HCT116 (cell line): ENCODE results near the gene FXYD2. TPM values are rescaled to one million over a fixed set of nuclear protein-coding genes. Genes with fewer than 3 reads are reported as not detected.

Experiments
- ATAC-seq: fragments of 200-7000 bp; cut with Tn5 transposase; 2 replicates; pipeline ENCODE4 v1.9.1; 2020; ENCODE audit warnings: mild to moderate bottlenecking, moderate library complexity
- BruUV-seq: library from RNA; stranded (reverse); fragments of 400-500 nt; replicated peaks from 2 replicates; lab custom pipeline; 2021; lab: Mats Ljungman, UMichigan
- CTCF ChIA-PET: fragments of 300-600 bp; sonication (Branson Sonifier 250); formaldehyde crosslinking; loops from one replicate; lab custom pipeline; 2021; ENCODE audit warnings: antibody characterized with exemption; lab: Charles Lee
- POLR2A ChIA-PET: fragments of 300-600, 350-600 bp; sonication (Branson Sonifier 250); formaldehyde crosslinking; loops from one replicate; lab custom pipeline; 2021; ENCODE audit warnings: antibody characterized with exemption; lab: Charles Lee
- RAD21 ChIA-PET, 2 experiments: fragments of 300-600 bp; sonication (Branson Sonifier 250); formaldehyde crosslinking; loops; one replicate each; lab custom pipeline; 2023; ENCODE audit warnings: low total read pairs in 2 of 2; ENCODE audit not compliant: uncharacterized antibody in 2 of 2, unreplicated experiment in 2 of 2, low non-redundant PET in 1 of 2; lab: Charles Lee
- DNase-seq: peaks from one replicate; pipeline ENCODE4 v3.0.0-alpha.2; 2010; ENCODE audit warnings: low read depth, low spot score
- H2AFZ ChIP-seq: fragments of 200-600 bp; shearing (Covaris generic), sonication (generic); 2 replicates; pipeline ENCODE4 v1.6.1; 2017; ENCODE audit warnings: low read depth, mixed run types, mixed read lengths, antibody characterized with exemption, low read length; ENCODE audit not compliant: poor library complexity, severe bottlenecking
- H3K27ac ChIP-seq: 2 replicates; pipeline ENCODE4 v1.5.1; 2012; ENCODE audit warnings: low read depth, low read length
- H3K27me3 ChIP-seq: fragments of 200-600 bp; sonication (generic); 2 replicates; pipeline ENCODE4 v1.6.1; 2016; ENCODE audit warnings: mixed run types, low read length, mixed read lengths; ENCODE audit not compliant: insufficient read depth
- H3K36me3 ChIP-seq, 2 experiments: fragments of 200-500 bp in 1 of 2; fragments of 200-600 bp in 1 of 2; sonication (Bioruptor generic) in 1 of 2; sonication (generic) in 1 of 2; 2 replicates each; pipeline versions ENCODE4 v1.5.1 to v1.6.1; 2014 to 2016; ENCODE audit warnings: low read length in 2 of 2, inconsistent platforms in 1 of 2, mixed read lengths in 1 of 2, mixed run types in 1 of 2; ENCODE audit not compliant: insufficient read depth in 2 of 2, control insufficient read depth in 1 of 2
- H3K4me1 ChIP-seq, 2 experiments: fragments of 200-600 bp in 1 of 2; sonication (generic) in 1 of 2; 2 replicates each; pipeline versions ENCODE4 v1.5.1 to v1.6.1; 2012 to 2017; ENCODE audit warnings: low read length in 2 of 2, inconsistent platforms in 1 of 2, mild to moderate bottlenecking in 1 of 2, mixed read lengths in 1 of 2, mixed run types in 1 of 2, moderate library complexity in 1 of 2; ENCODE audit not compliant: insufficient read depth in 2 of 2, control insufficient read depth in 1 of 2
- H3K4me2 ChIP-seq: fragments of 200-600 bp; sonication (generic); 2 replicates; pipeline ENCODE4 v1.6.1; 2017; ENCODE audit warnings: mixed run types, low read length, mixed read lengths
- H3K4me3 ChIP-seq, 2 experiments: fragments of 200-600 bp in 1 of 2; sonication (generic) in 1 of 2; replicated peaks in 1 of 2; 2 replicates each; pipeline ENCODE4 v1.5.1; 2011 to 2016; ENCODE audit warnings: low read length in 2 of 2, control low read depth in 1 of 2, low read depth in 1 of 2, mild to moderate bottlenecking in 1 of 2, mixed read lengths in 1 of 2, mixed run types in 1 of 2
- H3K79me2 ChIP-seq: fragments of 200-600 bp; sonication (generic); 2 replicates; pipeline ENCODE4 v1.6.1; 2017; ENCODE audit warnings: mild to moderate bottlenecking, mixed run types, low read length, moderate library complexity, mixed read lengths; ENCODE audit not compliant: insufficient read depth
- H3K9ac ChIP-seq: fragments of 200-600 bp; sonication (generic); 2 replicates; pipeline ENCODE4 v1.6.1; 2016; ENCODE audit warnings: low read length, mixed read lengths
- H3K9me2 ChIP-seq: fragments of 200-600 bp; sonication (generic), shearing (Covaris generic); 2 replicates; pipeline ENCODE4 v1.6.1; 2017; ENCODE audit warnings: mixed run types, mild to moderate bottlenecking, moderate library complexity; ENCODE audit not compliant: insufficient read depth
- H3K9me3 ChIP-seq, 2 experiments: fragments of 200-500 bp in 1 of 2; fragments of 200-600 bp in 1 of 2; sonication (Bioruptor generic) in 1 of 2; sonication (generic) in 1 of 2; 2 replicates each; pipeline ENCODE4 v1.6.1; 2014 to 2017; ENCODE audit warnings: low read length in 2 of 2, mixed read lengths in 2 of 2, inconsistent platforms in 1 of 2, low read depth in 1 of 2, mild to moderate bottlenecking in 1 of 2, mixed run types in 1 of 2, moderate library complexity in 1 of 2; ENCODE audit not compliant: control insufficient read depth in 1 of 2, insufficient read depth in 1 of 2
- H4K20me1 ChIP-seq: fragments of 200-600 bp; sonication (generic), shearing (Covaris generic); 2 replicates; pipeline ENCODE4 v1.6.1; 2017; ENCODE audit warnings: mixed run types, mild to moderate bottlenecking, moderate library complexity; ENCODE audit not compliant: insufficient read depth
- CBX3 ChIP-seq: IDR thresholded peaks from 2 replicates; pipeline ENCODE4 v1.6.1; 2012; ENCODE audit warnings: low read depth
- CEBPB ChIP-seq: IDR thresholded peaks from 2 replicates; pipeline ENCODE4 v1.6.1; 2012; ENCODE audit warnings: low read depth
- EZH2 ChIP-seq: fragments of 200-600 bp; sonication (generic); IDR thresholded peaks from 2 replicates; pipeline ENCODE4 v1.6.1; 2017; ENCODE audit warnings: antibody characterized with exemption, mixed run types
- EZH2phosphoT487 ChIP-seq: fragments of 200-600 bp; IDR thresholded peaks from 2 replicates; pipeline ENCODE4 v1.6.1; 2018; ENCODE audit warnings: antibody characterized with exemption, borderline replicate concordance
- FOSL1 ChIP-seq: IDR thresholded peaks from 2 replicates; pipeline ENCODE4 v1.6.1; 2012; ENCODE audit warnings: low read depth
- MAX ChIP-seq: IDR thresholded peaks from 2 replicates; pipeline ENCODE4 v1.6.1; 2012
- REST ChIP-seq: IDR thresholded peaks from 2 replicates; pipeline ENCODE4 v1.6.1; 2012; ENCODE audit warnings: low read depth
- SIN3A ChIP-seq: IDR thresholded peaks from 2 replicates; pipeline ENCODE4 v1.6.1; 2012; ENCODE audit warnings: low read depth
- SP1 ChIP-seq: IDR thresholded peaks from 2 replicates; pipeline ENCODE4 v1.6.1; 2012; ENCODE audit warnings: low read depth
- SRF ChIP-seq: IDR thresholded peaks from 2 replicates; pipeline ENCODE4 v1.6.1; 2012; ENCODE audit warnings: low read depth
- YY1 ChIP-seq: IDR thresholded peaks from 2 replicates; pipeline ENCODE4 v1.6.1; 2011; ENCODE audit warnings: low read length, low read depth, moderate library complexity, mild to moderate bottlenecking; ENCODE audit not compliant: insufficient replicate concordance; ENCODE audit errors: extremely low read depth
- ZFX ChIP-seq: fragments of 450-650 bp; IDR thresholded peaks from 2 replicates; pipeline ENCODE4 v1.6.1; 2017
- intact Hi-C: fragments of 100-400 bp; cut with micrococcal nuclease; formaldehyde crosslinking; loops from 2 replicates; pipeline ENCODE4 v1.10.0; 2022
- total RNA-seq: library from RNA; stranded (reverse); gene quantifications from one replicate; pipeline ENCODE4 v1.2.1, GENCODE V29; 2021; ENCODE audit not compliant: unreplicated experiment

The FXYD2 gene
- total RNA-seq, 1 experiment from 2014 or later = 0.52 TPM

GRCh38 chr11:117835576-117835975 lies 11.0 kb upstream of the FXYD2 start:
- TF ChIP-seq REST (no peak), SP1 (no peak), EZH2phosphoT487 (no peak), FOSL1 (no peak), EZH2 (no peak), MAX (no peak), SRF (no peak), CBX3 (no peak), ZFX (no peak), YY1 (no peak), CEBPB (no peak), SIN3A (no peak)
- ChIA-PET CTCF (interaction anchor here (0.7 kb wide), 1 partner anchor 9 kb away, joined by 3 read pairs; no protein-coding TSS in a partner anchor), RAD21 (no interaction called here), POLR2A (no interaction called here)
- intact Hi-C loops = no loop called here
- Histone ChIP-seq H3K4me1 (peaks cover 3 to 7% of the 10 kb centered on the region in 2 experiments; a peak in 2 of 4 replicates), H3K9ac (no peak overlapping the region), H3K4me2 (no peak overlapping the region), H3K4me3 (no peak overlapping the region), H3K79me2 (no peaks in the 10 kb centered on the region), H3K27ac (no peak overlapping the region), H3K9me2 (no peaks in the 10 kb centered on the region), H2AFZ (no peak overlapping the region), H4K20me1 (no peaks in the 10 kb centered on the region), H3K36me3 (no peaks in the 10 kb centered on the region), H3K27me3 (peaks cover 7% of the 10 kb centered on the region; the same call in 1 of the 2 replicates), H3K9me3 (no peaks in the 10 kb centered on the region)
- DNase-seq (no peak), ATAC-seq (no peak)
- BruUV-seq = no TSS peak
